OCI-LY3 (cell line): ENCODE results near the gene HOXA3.

Source experiments
- H2AFZ ChIP-seq: fragments of 200-600, 300-600 bp; shearing (Covaris generic); 2 replicates; pipeline ENCODE4 v1.6.0; 2014; ENCODE audit warnings: antibody characterized with exemption, low read depth, low read length
- H3K27ac ChIP-seq: fragments of 200-600, 300-600 bp; sonication (generic); 2 replicates; pipeline ENCODE4 v1.5.1; 2014; ENCODE audit warnings: mild to moderate bottlenecking, low read length, moderate library complexity, mixed read lengths
- H3K27me3 ChIP-seq: fragments of 200-600, 300-600 bp; sonication (generic); 2 replicates; pipeline ENCODE4 v1.6.1; 2014; ENCODE audit warnings: low read depth, low read length, mixed read lengths
- H3K36me3 ChIP-seq: fragments of 200-600, 300-600 bp; sonication (generic); replicated peaks from 2 replicates; pipeline ENCODE3; 2014; ENCODE audit warnings: low read depth, low read length, mixed read lengths
- H3K4me1 ChIP-seq: fragments of 300-600, 200-600 bp; sonication (generic); 2 replicates; pipeline ENCODE4 v1.6.1; 2014; ENCODE audit warnings: low read length, mixed read lengths
- H3K4me2 ChIP-seq: fragments of 200-600, 300-600 bp; sonication (generic); 2 replicates; pipeline ENCODE4 v1.6.1; 2014; ENCODE audit warnings: low read length, mixed read lengths
- H3K4me3 ChIP-seq: fragments of 300-600, 200-600 bp; sonication (generic); 2 replicates; pipeline ENCODE4 v1.5.1; 2014; ENCODE audit warnings: antibody characterized with exemption, mild to moderate bottlenecking, low read length, moderate library complexity
- H3K79me2 ChIP-seq: fragments of 300-600, 200-600 bp; shearing (Covaris generic); 2 replicates; pipeline ENCODE4 v1.6.1; 2014; ENCODE audit warnings: mild to moderate bottlenecking, low read length, mixed read lengths
- H3K9ac ChIP-seq: fragments of 300-600, 200-600 bp; shearing (Covaris generic); 2 replicates; pipeline ENCODE4 v1.6.0; 2014; ENCODE audit warnings: mild to moderate bottlenecking, low read length, moderate library complexity
- H3K9me3 ChIP-seq: fragments of 200-600, 300-600 bp; shearing (Covaris generic); 2 replicates; pipeline ENCODE4 v1.6.1; 2014; ENCODE audit warnings: low read length, mixed read lengths; ENCODE audit not compliant: insufficient read depth
- H4K20me1 ChIP-seq: fragments of 200-600, 300-600 bp; sonication (generic); 2 replicates; pipeline ENCODE4 v1.6.1; 2016; ENCODE audit warnings: low read length, mixed read lengths; ENCODE audit not compliant: insufficient read depth
- EZH2phosphoT487 ChIP-seq: fragments of 200-600 bp; shearing (Covaris generic); IDR thresholded peaks from 2 replicates; pipeline ENCODE4 v1.6.1; 2018; ENCODE audit warnings: antibody characterized with exemption, mixed run types, low read depth
- TF ChIP-seq, protein P1 (sequence below): fragments of 200-600, 300-600 bp; sonication (generic); IDR thresholded peaks from 2 replicates; pipeline ENCODE4 v1.5.1; 2014; ENCODE audit warnings: antibody characterized with exemption, low read length, low read depth

The HOXA3 gene

DNA sequence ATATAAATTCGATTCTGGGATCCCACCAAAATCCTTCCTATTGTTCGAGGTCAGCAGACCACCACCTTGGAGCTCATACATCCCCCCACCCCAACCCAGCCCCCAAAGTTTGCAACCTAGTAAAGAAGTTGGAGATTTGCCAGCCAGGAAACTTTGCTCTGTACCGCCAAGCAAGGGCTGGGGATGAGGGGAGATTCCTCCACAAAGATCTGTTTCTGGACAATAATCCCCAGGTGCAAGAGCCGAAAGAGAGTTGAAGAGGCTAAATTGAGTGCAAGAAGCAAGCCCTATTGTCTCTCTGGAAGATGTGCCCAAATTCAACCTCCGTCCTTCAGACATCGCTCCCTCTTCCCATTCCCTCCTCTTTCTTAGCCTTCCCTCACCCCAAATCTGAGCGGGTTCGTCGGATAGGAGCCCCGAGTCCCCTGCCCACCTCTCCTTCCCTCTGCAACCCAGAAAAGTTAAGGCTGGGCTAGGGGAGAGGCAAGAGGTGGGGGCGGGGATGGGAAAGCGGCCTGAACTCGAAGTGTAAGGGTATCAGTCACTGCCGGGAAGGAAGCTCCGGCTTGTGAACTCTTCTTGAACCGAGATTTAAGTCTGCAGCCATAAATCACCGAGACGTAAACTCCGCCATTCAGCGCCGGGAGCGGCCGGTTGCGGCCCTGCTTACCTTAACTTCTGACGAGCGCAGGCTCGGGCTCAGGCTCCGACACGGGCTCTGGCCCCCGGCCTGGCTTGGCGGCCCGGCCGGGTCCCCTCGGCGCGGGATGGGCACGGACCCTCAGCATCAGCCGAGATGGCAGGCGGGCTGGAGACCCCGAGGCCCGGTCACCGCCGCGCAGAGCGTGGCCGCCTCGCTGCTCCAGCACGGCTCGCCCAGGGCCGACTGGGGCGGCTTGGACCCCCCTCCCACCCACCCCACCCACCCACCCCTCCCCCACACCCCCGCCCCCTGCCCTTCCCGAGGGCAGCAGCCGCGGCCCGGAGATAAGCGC lies 39.1 kb downstream of the HOXA3 start:
- Histone ChIP-seq H3K9ac (no peak overlapping the region), H3K79me2 (no peaks in the 10 kb centered on the region), H4K20me1 (no peaks in the 10 kb centered on the region), H3K36me3 (no peaks in the 10 kb centered on the region), H2AFZ (no peak overlapping the region), H3K27me3 (no peaks in the 10 kb centered on the region), H3K4me3 (no peak overlapping the region), H3K9me3 (no peaks in the 10 kb centered on the region), H3K27ac (no peak overlapping the region), H3K4me1 (no peaks in the 10 kb centered on the region), H3K4me2 (no peak overlapping the region)
- TF ChIP-seq, protein P1, sequence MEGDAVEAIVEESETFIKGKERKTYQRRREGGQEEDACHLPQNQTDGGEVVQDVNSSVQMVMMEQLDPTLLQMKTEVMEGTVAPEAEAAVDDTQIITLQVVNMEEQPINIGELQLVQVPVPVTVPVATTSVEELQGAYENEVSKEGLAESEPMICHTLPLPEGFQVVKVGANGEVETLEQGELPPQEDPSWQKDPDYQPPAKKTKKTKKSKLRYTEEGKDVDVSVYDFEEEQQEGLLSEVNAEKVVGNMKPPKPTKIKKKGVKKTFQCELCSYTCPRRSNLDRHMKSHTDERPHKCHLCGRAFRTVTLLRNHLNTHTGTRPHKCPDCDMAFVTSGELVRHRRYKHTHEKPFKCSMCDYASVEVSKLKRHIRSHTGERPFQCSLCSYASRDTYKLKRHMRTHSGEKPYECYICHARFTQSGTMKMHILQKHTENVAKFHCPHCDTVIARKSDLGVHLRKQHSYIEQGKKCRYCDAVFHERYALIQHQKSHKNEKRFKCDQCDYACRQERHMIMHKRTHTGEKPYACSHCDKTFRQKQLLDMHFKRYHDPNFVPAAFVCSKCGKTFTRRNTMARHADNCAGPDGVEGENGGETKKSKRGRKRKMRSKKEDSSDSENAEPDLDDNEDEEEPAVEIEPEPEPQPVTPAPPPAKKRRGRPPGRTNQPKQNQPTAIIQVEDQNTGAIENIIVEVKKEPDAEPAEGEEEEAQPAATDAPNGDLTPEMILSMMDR, result no peak
- no peak for TF ChIP-seq EZH2phosphoT487

- Histone ChIP-seq H3K4me3 (no peak overlapping the region), H3K4me2 (no peak overlapping the region), H3K27ac (no peak overlapping the region), H3K9ac (no peak overlapping the region), H3K9me3 (no peaks in the 10 kb centered on the region), H3K4me1 (no peaks in the 10 kb centered on the region), H3K79me2 (no peaks in the 10 kb centered on the region), H3K27me3 (no peaks in the 10 kb centered on the region), H3K36me3 (no peaks in the 10 kb centered on the region), H4K20me1 (no peaks in the 10 kb centered on the region), H2AFZ (no peak overlapping the region)
- TF ChIP-seq EZH2phosphoT487, result no peak
- TF ChIP-seq, protein P1, result no peak
Observed at GRCh38 chr7:27112361-27112760, 40.0 kb downstream of the HOXA3 start.

- Histone ChIP-seq H4K20me1 (no peaks in the 10 kb centered on the region), H3K27ac (no peak overlapping the region), H3K9me3 (no peaks in the 10 kb centered on the region), H2AFZ (no peak overlapping the region), H3K4me2 (no peak overlapping the region), H3K79me2 (no peaks in the 10 kb centered on the region), H3K4me3 (no peak overlapping the region), H3K4me1 (no peaks in the 10 kb centered on the region), H3K9ac (no peak overlapping the region), H3K27me3 (no peaks in the 10 kb centered on the region), H3K36me3 (no peaks in the 10 kb centered on the region)
- TF ChIP-seq, protein P1, result no peak
- no peak for TF ChIP-seq EZH2phosphoT487
Observed at GRCh38 chr7:27111751-27112277, 40.6 kb downstream of the HOXA3 start.

- Histone ChIP-seq H3K4me3 (no peak overlapping the region), H3K27me3 (no peaks in the 10 kb centered on the region), H3K79me2 (no peaks in the 10 kb centered on the region), H3K9me3 (no peaks in the 10 kb centered on the region), H3K9ac (no peak overlapping the region), H3K4me2 (no peak overlapping the region), H3K36me3 (no peaks in the 10 kb centered on the region), H3K4me1 (no peaks in the 10 kb centered on the region), H4K20me1 (no peaks in the 10 kb centered on the region), H2AFZ (no peak overlapping the region), H3K27ac (no peak overlapping the region)
- TF ChIP-seq, protein P1, result no peak
- no peak for TF ChIP-seq EZH2phosphoT487
Observed at GRCh38 chr7:27111042-27111750, 41.2 kb downstream of the HOXA3 start.
